HCT116 (cell line): ENCODE results near the gene AEBP1. TPM values are rescaled to one million over a fixed set of nuclear protein-coding genes. Genes with fewer than 3 reads are reported as not detected.

Experiments
- ATAC-seq: fragments of 200-7000 bp; cut with Tn5 transposase; 2 replicates; pipeline ENCODE4 v1.9.1; 2020; ENCODE audit warnings: mild to moderate bottlenecking, moderate library complexity
- BruUV-seq: library from RNA; stranded (reverse); fragments of 400-500 nt; replicated peaks from 2 replicates; lab custom pipeline; 2021; lab: Mats Ljungman, UMichigan
- CTCF ChIA-PET: fragments of 300-600 bp; sonication (Branson Sonifier 250); formaldehyde crosslinking; loops from one replicate; lab custom pipeline; 2021; ENCODE audit warnings: antibody characterized with exemption; lab: Charles Lee
- POLR2A ChIA-PET: fragments of 300-600, 350-600 bp; sonication (Branson Sonifier 250); formaldehyde crosslinking; loops from one replicate; lab custom pipeline; 2021; ENCODE audit warnings: antibody characterized with exemption; lab: Charles Lee
- RAD21 ChIA-PET, 2 experiments: fragments of 300-600 bp; sonication (Branson Sonifier 250); formaldehyde crosslinking; loops; one replicate each; lab custom pipeline; 2023; ENCODE audit warnings: low total read pairs in 2 of 2; ENCODE audit not compliant: uncharacterized antibody in 2 of 2, unreplicated experiment in 2 of 2, low non-redundant PET in 1 of 2; lab: Charles Lee
- DNase-seq: peaks from one replicate; pipeline ENCODE4 v3.0.0-alpha.2; 2010; ENCODE audit warnings: low read depth, low spot score
- H2AFZ ChIP-seq: fragments of 200-600 bp; shearing (Covaris generic), sonication (generic); 2 replicates; pipeline ENCODE4 v1.6.1; 2017; ENCODE audit warnings: low read depth, mixed run types, mixed read lengths, antibody characterized with exemption, low read length; ENCODE audit not compliant: poor library complexity, severe bottlenecking
- H3K27ac ChIP-seq: 2 replicates; pipeline ENCODE4 v1.5.1; 2012; ENCODE audit warnings: low read depth, low read length
- H3K27me3 ChIP-seq: fragments of 200-600 bp; sonication (generic); 2 replicates; pipeline ENCODE4 v1.6.1; 2016; ENCODE audit warnings: mixed run types, low read length, mixed read lengths; ENCODE audit not compliant: insufficient read depth
- H3K36me3 ChIP-seq, 2 experiments: fragments of 200-500 bp in 1 of 2; fragments of 200-600 bp in 1 of 2; sonication (Bioruptor generic) in 1 of 2; sonication (generic) in 1 of 2; 2 replicates each; pipeline versions ENCODE4 v1.5.1 to v1.6.1; 2014 to 2016; ENCODE audit warnings: low read length in 2 of 2, inconsistent platforms in 1 of 2, mixed read lengths in 1 of 2, mixed run types in 1 of 2; ENCODE audit not compliant: insufficient read depth in 2 of 2, control insufficient read depth in 1 of 2
- H3K4me1 ChIP-seq, 2 experiments: fragments of 200-600 bp in 1 of 2; sonication (generic) in 1 of 2; 2 replicates each; pipeline versions ENCODE4 v1.5.1 to v1.6.1; 2012 to 2017; ENCODE audit warnings: low read length in 2 of 2, inconsistent platforms in 1 of 2, mild to moderate bottlenecking in 1 of 2, mixed read lengths in 1 of 2, mixed run types in 1 of 2, moderate library complexity in 1 of 2; ENCODE audit not compliant: insufficient read depth in 2 of 2, control insufficient read depth in 1 of 2
- H3K4me2 ChIP-seq: fragments of 200-600 bp; sonication (generic); 2 replicates; pipeline ENCODE4 v1.6.1; 2017; ENCODE audit warnings: mixed run types, low read length, mixed read lengths
- H3K4me3 ChIP-seq, 2 experiments: fragments of 200-600 bp in 1 of 2; sonication (generic) in 1 of 2; replicated peaks in 1 of 2; 2 replicates each; pipeline ENCODE4 v1.5.1; 2011 to 2016; ENCODE audit warnings: low read length in 2 of 2, control low read depth in 1 of 2, low read depth in 1 of 2, mild to moderate bottlenecking in 1 of 2, mixed read lengths in 1 of 2, mixed run types in 1 of 2
- H3K79me2 ChIP-seq: fragments of 200-600 bp; sonication (generic); 2 replicates; pipeline ENCODE4 v1.6.1; 2017; ENCODE audit warnings: mild to moderate bottlenecking, mixed run types, low read length, moderate library complexity, mixed read lengths; ENCODE audit not compliant: insufficient read depth
- H3K9ac ChIP-seq: fragments of 200-600 bp; sonication (generic); 2 replicates; pipeline ENCODE4 v1.6.1; 2016; ENCODE audit warnings: low read length, mixed read lengths
- H3K9me2 ChIP-seq: fragments of 200-600 bp; sonication (generic), shearing (Covaris generic); 2 replicates; pipeline ENCODE4 v1.6.1; 2017; ENCODE audit warnings: mixed run types, mild to moderate bottlenecking, moderate library complexity; ENCODE audit not compliant: insufficient read depth
- H3K9me3 ChIP-seq, 2 experiments: fragments of 200-500 bp in 1 of 2; fragments of 200-600 bp in 1 of 2; sonication (Bioruptor generic) in 1 of 2; sonication (generic) in 1 of 2; 2 replicates each; pipeline ENCODE4 v1.6.1; 2014 to 2017; ENCODE audit warnings: low read length in 2 of 2, mixed read lengths in 2 of 2, inconsistent platforms in 1 of 2, low read depth in 1 of 2, mild to moderate bottlenecking in 1 of 2, mixed run types in 1 of 2, moderate library complexity in 1 of 2; ENCODE audit not compliant: control insufficient read depth in 1 of 2, insufficient read depth in 1 of 2
- H4K20me1 ChIP-seq: fragments of 200-600 bp; sonication (generic), shearing (Covaris generic); 2 replicates; pipeline ENCODE4 v1.6.1; 2017; ENCODE audit warnings: mixed run types, mild to moderate bottlenecking, moderate library complexity; ENCODE audit not compliant: insufficient read depth
- CBX3 ChIP-seq: IDR thresholded peaks from 2 replicates; pipeline ENCODE4 v1.6.1; 2012; ENCODE audit warnings: low read depth
- ELF1 ChIP-seq: IDR thresholded peaks from 2 replicates; pipeline ENCODE4 v1.6.1; 2012; ENCODE audit warnings: low read depth, borderline replicate concordance
- FOSL1 ChIP-seq: IDR thresholded peaks from 2 replicates; pipeline ENCODE4 v1.6.1; 2012; ENCODE audit warnings: low read depth
- POLR2AphosphoS5 ChIP-seq: IDR thresholded peaks from 2 replicates; pipeline ENCODE4 v1.6.1; 2011; ENCODE audit warnings: mild to moderate bottlenecking, low read depth, low read length, moderate library complexity
- RAD21 ChIP-seq: IDR thresholded peaks from 2 replicates; pipeline ENCODE4 v1.6.1; 2012; ENCODE audit warnings: low read depth, mild to moderate bottlenecking
- YY1 ChIP-seq: IDR thresholded peaks from 2 replicates; pipeline ENCODE4 v1.6.1; 2011; ENCODE audit warnings: low read length, low read depth, moderate library complexity, mild to moderate bottlenecking; ENCODE audit not compliant: insufficient replicate concordance; ENCODE audit errors: extremely low read depth
- ZNF274 ChIP-seq: fragments of 200-500 bp; sonication (Bioruptor generic); IDR thresholded peaks from 2 replicates; pipeline ENCODE4 v1.6.1; 2014; ENCODE audit warnings: mild to moderate bottlenecking, low read depth, low read length, inconsistent platforms
- intact Hi-C: fragments of 100-400 bp; cut with micrococcal nuclease; formaldehyde crosslinking; loops from 2 replicates; pipeline ENCODE4 v1.10.0; 2022
- total RNA-seq: library from RNA; stranded (reverse); gene quantifications from one replicate; pipeline ENCODE4 v1.2.1, GENCODE V29; 2021; ENCODE audit not compliant: unreplicated experiment
- TF ChIP-seq, protein P1 (sequence below): IDR thresholded peaks from 2 replicates; pipeline ENCODE4 v1.6.1; 2012
- TF ChIP-seq, protein P2 (sequence below), 3 experiments: fragments of 200-600 bp in 1 of 3; sonication (generic) in 1 of 3; IDR thresholded peaks in 2 of 3; conservative IDR thresholded peaks in 1 of 3; 2 replicates each; pipeline ENCODE4 v1.5.1; 2012 to 2017; ENCODE audit warnings: low read depth in 2 of 3, low read length in 2 of 3, antibody characterized with exemption in 1 of 3, borderline replicate concordance in 1 of 3, control low read depth in 1 of 3, mild to moderate bottlenecking in 1 of 3, mixed read lengths in 1 of 3, mixed run types in 1 of 3, moderate library complexity in 1 of 3; ENCODE audit not compliant: insufficient read depth in 1 of 3

Gene AEBP1
- total RNA-seq, 1 experiment from 2014 or later, result 0.49 TPM

DNA sequence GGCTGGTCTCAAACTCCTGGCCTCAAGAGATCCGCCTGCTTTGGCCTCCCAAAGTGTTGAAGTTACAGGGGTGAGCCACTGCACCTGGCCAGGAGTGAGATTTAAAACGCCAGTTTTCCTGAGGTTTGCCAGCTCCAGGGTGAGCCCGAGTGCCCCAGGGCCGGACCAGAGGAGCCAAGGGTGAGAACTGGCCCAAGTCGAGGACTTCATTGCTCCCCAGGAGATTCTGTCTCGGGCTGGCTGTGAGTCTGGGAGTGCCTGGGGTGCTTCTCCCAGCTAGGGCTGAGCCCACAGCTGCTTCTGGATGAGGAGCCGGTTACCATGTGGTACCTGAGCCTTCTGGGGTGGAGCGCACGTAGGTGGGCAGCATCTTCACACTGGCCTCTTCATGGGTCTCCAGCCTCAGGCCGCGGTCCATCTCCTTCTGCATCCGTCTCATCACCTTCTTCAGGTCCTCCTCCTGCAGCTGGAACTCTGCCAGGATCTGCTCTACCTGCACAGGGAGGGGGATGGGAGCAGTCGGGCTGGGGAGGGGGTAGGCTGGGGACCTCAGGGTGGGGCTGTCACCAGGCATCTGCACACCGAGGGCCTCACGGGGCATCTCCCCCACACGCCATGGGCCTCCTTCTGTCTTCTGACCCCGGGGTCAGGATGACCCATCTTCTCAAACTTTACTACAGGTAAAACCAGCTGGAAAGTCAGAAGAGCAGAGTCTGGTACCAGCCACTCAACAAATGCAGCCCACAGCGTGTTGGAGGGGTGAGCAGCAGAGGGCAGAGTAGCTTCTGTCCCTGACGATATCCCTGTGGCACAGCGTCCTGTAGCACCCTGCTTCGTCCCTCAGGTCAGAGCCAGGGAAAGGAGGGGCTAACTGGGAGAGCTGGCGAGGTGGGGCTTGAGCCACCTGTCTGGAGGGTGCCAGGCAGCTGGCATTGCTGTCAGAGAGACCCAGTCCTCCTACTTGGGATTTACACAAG, 49.1 kb downstream of the AEBP1 start:
- ChIA-PET CTCF (no interaction called here), POLR2A (no interaction called here), RAD21 (no interaction called here)
- Histone ChIP-seq H3K27me3 (no peaks in the 10 kb centered on the region), H3K4me2 (no peak overlapping the region), H2AFZ (no peak overlapping the region), H3K36me3 (no peaks in the 10 kb centered on the region), H3K79me2 (no peaks in the 10 kb centered on the region), H4K20me1 (no peaks in the 10 kb centered on the region), H3K4me3 (no peak overlapping the region), H3K27ac (no peak overlapping the region), H3K9me2 (no peaks in the 10 kb centered on the region), H3K9ac (no peak overlapping the region), H3K4me1 (peaks cover 0 to 9% of the 10 kb centered on the region in 2 experiments; a peak in 2 of 4 replicates), H3K9me3 (no peaks in the 10 kb centered on the region)
- no TSS peak for BruUV-seq
- TF ChIP-seq FOSL1 (no peak), YY1 (no peak), CBX3 (no peak), RAD21 (no peak), ELF1 (no peak), ZNF274 (no peak), POLR2AphosphoS5 (no peak)
- TF ChIP-seq, protein P1, sequence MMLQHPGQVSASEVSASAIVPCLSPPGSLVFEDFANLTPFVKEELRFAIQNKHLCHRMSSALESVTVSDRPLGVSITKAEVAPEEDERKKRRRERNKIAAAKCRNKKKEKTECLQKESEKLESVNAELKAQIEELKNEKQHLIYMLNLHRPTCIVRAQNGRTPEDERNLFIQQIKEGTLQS, result no peak
- TF ChIP-seq, protein P2, sequence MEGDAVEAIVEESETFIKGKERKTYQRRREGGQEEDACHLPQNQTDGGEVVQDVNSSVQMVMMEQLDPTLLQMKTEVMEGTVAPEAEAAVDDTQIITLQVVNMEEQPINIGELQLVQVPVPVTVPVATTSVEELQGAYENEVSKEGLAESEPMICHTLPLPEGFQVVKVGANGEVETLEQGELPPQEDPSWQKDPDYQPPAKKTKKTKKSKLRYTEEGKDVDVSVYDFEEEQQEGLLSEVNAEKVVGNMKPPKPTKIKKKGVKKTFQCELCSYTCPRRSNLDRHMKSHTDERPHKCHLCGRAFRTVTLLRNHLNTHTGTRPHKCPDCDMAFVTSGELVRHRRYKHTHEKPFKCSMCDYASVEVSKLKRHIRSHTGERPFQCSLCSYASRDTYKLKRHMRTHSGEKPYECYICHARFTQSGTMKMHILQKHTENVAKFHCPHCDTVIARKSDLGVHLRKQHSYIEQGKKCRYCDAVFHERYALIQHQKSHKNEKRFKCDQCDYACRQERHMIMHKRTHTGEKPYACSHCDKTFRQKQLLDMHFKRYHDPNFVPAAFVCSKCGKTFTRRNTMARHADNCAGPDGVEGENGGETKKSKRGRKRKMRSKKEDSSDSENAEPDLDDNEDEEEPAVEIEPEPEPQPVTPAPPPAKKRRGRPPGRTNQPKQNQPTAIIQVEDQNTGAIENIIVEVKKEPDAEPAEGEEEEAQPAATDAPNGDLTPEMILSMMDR (IDR thresholded peaks at IDR 0.05 in 2 of 3, conservative IDR thresholded peaks at IDR 0.05 in 1 of 3; ENCODE audit: borderline replicate concordance in 1 of 3, insufficient read depth in 1 of 3, low read depth in 2 of 3, low read length in 2 of 3), result no peak
- ATAC-seq, result no peak
- no peak for DNase-seq
- intact Hi-C loops, result no loop called here
